ENCODE measurements around the gene MLIP. TPM values are rescaled to one million over a fixed set of nuclear protein-coding genes. Genes with fewer than 3 reads are reported as not detected.

Gene MLIP, protein sequence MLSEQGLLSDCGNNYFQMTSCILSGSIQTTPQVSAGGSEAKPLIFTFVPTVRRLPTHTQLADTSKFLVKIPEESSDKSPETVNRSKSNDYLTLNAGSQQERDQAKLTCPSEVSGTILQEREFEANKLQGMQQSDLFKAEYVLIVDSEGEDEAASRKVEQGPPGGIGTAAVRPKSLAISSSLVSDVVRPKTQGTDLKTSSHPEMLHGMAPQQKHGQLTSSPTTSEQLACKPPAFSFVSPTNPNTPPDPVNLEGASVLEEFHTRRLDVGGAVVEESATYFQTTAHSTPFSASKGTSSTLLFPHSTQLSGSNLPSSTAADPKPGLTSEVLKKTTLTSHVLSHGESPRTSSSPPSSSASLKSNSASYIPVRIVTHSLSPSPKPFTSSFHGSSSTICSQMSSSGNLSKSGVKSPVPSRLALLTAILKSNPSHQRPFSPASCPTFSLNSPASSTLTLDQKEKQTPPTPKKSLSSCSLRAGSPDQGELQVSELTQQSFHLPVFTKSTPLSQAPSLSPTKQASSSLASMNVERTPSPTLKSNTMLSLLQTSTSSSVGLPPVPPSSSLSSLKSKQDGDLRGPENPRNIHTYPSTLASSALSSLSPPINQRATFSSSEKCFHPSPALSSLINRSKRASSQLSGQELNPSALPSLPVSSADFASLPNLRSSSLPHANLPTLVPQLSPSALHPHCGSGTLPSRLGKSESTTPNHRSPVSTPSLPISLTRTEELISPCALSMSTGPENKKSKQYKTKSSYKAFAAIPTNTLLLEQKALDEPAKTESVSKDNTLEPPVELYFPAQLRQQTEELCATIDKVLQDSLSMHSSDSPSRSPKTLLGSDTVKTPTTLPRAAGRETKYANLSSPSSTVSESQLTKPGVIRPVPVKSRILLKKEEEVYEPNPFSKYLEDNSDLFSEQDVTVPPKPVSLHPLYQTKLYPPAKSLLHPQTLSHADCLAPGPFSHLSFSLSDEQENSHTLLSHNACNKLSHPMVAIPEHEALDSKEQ
- under 0.01 TPM in 1 of 2 replicates, not detected in the other for total RNA-seq

DNA sequence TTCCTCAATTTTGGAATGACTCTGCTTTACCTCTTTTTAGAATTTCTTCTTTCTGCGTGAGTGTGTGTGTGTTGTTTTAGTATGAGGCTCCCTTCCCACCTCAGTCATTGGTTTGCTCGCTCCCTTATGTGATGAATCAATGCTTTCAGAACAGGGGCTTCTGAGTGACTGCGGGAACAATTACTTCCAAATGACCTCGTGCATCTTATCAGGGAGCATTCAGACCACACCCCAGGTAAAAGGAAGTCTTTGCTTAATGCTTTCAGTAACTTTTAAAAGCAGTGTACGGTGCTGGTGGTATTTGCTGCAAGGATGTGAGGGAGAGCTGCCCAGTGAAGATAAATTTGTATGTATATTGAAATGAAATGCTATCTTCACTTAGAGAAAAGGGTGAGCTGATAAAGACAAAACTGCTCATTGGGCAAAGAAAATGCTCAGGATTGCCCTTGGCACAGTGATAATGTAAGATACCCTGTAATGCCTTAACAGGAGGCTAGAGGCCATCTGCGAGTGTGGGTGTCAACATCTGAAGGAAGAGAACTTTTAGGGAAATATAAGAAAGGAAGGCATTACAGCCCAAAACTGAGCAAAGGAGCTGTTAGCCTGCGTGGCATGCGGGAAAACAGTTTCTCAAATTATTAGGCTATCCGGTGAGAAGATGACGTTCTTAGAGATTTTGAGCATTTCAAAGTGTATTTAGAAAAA, at the start of gene MLIP:
Gene MLIP, plus strand, starts transcription at position 103 of the 705 bp plus-strand sequence. Its CDS starts 37 bp downstream, at position 140.

DNA sequence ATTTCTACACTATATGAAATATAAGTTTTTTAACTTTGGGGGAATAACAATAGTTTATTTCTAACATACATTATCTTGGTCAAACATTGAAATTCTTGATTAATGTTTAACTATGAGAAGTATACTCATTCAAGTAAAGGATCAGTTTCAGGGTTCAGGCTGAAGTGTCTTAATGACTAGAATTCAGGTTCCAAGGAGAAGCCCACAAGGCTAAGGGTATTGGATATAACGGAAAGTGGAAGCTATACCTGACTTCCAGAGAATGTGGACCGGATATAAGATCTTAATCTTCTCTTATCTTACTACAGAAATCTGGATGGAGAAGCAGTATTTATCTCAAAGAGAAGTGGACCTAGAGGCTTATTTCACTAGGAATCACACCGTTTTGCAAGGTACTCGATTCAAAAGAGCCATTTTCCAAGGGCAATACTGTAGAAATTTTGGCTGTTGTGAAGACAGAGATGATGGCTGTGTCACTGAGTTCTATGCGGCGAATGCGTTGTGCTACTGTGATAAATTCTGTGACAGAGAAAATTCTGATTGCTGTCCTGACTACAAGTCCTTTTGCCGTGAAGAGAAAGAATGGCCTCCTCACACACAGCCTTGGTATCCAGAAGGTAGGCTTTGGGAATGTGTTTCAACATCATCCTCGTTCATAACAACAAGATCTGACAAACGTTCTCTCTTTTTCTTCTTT, 197.2 kb downstream of the MLIP start, which contains the start of gene TINAG:
Gene TINAG, plus strand, starts transcription at position 153 of the 697 bp plus-strand sequence. Its CDS starts 110 bp downstream, at position 263.

Other genes with a start within 250 kb of the MLIP start
- not detected in 2 replicates for gene TINAG, start 197.0 kb downstream of the MLIP start, total RNA-seq